HG03097 (cell line): ENCODE data around the gene SYNDIG1L.

Experiments
- ATAC-seq: cut with Tn5 transposase; IDR thresholded peaks from one replicate; pipeline ENCODE4 v1.9.1; 2021; ENCODE audit not compliant: unreplicated experiment, low FRiP score

Gene SYNDIG1L

GRCh38 chr14:74434294-74434693 lies 8.3 kb upstream of the SYNDIG1L start:
- no peak for ATAC-seq

- no peak for ATAC-seq
These were observed 4.0 kb upstream of the SYNDIG1L start for GRCh38 chr14:74429991-74430390.

DNA sequence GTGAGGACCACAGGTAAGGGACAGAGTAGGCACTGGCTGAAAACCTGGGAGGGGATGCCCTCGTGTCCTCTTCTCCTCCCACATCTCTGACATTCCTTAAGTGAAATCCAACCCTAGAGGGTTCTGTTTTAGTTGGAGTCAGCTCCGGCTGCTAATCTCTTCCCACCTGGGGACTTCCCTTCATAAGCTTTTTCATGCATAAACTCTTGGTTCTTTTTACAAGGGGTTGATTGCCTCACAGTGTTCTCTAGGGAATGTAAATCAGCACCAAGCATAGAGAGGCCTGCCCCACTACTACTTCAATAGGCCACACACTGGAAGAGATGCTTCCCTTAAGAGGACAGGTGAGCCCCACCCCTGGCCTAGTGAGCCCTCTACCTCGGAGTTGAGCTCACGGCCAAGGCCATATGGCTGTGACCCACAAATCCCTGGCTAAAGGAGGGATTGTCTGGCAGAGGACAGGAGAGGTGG lies 3.2 kb upstream of the SYNDIG1L start:
- ATAC-seq = no peak

GRCh38 chr14:74427651-74428050 lies 1.6 kb upstream of the SYNDIG1L start:
- no peak for ATAC-seq

- no peak for ATAC-seq
These were observed 347 bp downstream of the SYNDIG1L start for GRCh38 chr14:74425525-74426201.

DNA sequence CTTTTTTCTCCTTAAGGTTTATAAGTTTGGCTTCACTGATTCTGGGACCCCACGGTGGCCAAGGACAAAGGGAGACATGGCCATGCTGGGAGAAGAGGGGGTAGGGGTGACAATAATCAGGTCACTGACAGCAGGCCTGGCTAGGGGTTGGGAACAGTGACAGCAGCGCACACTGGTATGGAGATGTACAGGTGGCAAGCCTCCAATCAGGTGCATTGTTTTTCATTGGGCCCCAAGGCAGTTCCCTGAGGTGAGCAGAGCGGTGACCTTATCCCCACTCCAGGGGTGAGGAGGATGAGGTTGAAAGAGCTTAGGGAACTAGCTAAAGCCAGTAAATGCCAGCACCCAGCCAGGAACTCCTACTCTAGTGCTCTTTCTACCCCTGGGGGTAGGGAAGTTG lies 1.4 kb downstream of the SYNDIG1L start:
- ATAC-seq = no peak

DNA sequence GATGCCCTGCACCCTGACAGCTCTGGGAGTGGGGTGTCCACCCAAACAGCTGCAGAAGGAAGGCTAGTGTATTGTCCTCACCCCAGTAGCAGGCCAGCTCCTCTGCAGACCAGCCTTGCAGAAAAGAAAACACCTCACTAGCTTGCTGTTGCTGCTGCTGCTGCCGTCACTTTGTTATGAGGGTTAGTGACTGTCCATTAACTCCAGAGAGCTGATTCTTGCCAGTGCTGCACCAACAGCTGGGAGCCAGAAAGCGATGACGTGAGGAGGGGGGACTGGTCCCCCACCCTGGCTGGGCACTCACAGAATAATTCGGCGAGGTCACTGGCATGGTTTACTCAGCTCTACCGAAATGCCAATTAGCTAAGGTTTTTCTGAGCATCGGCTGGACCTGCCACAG lies 2.8 kb downstream of the SYNDIG1L start:
- no peak for ATAC-seq

DNA sequence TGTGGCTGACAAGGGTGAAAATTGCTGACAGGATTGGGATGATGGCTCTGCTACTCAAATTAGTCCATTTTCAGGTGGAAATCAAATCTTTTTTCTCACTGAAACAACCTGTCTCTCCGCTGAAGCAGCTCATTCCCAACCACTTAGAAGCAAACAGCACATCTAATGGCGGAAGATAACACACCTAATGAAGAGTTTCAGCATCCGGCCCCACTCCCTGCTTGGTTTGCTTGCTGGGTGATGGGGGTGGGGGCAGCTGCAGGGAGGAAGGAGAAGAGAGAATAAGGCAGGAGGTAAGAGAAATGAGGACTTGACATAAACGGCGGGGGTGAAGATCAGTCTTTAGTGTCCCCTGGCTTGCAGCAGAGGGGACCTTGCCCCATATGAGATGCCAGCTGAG lies 4.0 kb downstream of the SYNDIG1L start:
- no peak for ATAC-seq

- ATAC-seq = no peak
These were observed 6.9 kb downstream of the SYNDIG1L start for GRCh38 chr14:74419086-74419485.

- no peak for ATAC-seq
These were observed 8.0 kb downstream of the SYNDIG1L start for GRCh38 chr14:74418031-74418430.

- ATAC-seq = no peak
These were observed 8.4 kb downstream of the SYNDIG1L start for GRCh38 chr14:74417611-74418010.

- ATAC-seq = no peak
These were observed 8.8 kb downstream of the SYNDIG1L start for GRCh38 chr14:74417201-74417600.

DNA sequence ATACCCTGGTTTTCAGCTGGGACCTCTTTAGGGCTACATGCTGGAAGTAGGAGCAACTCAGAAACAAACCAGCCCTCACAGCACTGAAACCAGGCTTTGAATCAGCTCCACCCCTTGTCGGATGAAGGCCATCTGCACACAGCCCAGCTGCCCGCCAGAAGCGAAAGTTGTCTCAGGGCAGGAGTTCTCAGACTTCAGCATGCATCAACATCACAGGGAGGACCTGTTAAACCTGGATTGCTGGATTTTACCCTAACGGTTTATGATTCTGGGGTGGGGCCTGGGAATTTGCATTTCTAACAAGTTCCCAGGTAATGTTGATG lies 10.9 kb downstream of the SYNDIG1L start:
- ATAC-seq = no peak

DNA sequence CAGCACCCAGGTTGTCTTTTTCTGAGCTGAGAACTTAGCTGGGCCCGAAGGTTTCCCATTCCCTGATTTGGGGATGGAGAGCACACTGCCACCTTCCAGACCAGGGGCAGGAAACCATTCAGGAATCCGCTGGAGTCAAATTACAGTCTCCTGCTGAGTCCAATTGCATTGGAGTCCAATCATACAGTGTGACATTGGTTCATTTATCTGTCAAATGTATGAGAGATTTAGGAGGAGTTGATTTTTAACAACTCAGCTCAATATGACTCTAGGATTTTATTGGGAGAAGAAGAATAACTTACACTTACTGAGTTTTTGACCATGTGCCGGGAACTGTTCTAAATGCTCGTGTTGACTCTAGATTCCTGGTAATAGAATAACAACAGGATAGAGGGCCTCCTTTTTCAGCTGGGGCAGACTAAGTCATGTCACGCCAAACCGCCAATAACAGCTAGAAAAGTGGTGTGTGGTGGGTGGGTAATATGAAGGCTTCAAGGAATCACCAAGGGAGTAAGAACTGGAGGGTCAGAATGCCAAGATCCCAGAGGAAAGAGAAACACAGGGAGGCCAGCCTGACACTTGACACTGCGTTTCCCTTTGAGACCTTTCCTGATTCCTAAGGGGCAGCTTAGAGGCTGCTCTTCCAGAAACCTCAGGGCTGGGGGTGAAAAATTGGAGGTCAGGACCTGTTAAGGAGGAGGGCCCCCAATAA lies 11.5 kb downstream of the SYNDIG1L start:
- ATAC-seq = no peak

- ATAC-seq = no peak
These were observed 12.4 kb downstream of the SYNDIG1L start for GRCh38 chr14:74413627-74414026.

- no peak for ATAC-seq
These were observed 13.3 kb downstream of the SYNDIG1L start for GRCh38 chr14:74412753-74413152.

- no peak for ATAC-seq
These were observed 14.3 kb downstream of the SYNDIG1L start for GRCh38 chr14:74411671-74412070.

DNA sequence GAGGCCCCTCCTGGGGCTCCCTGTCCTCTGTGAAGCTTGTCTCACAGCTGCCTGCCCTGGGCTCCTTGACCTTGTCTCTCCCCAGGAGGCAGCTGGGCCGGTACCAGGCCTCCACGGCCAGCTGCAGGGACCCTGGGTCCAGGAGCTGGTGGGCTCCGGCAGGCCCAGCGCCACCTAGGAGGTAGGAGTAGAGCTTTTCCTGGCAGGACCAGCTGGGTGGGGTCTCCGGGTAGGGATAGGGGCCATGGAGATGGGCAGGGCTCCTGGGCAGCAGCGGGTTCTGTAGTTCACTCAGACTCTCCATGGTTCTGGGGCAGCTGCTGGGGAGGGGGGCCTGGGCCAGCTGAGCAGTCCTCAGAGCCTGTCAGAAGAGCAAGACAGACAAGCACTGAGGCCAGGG lies 16.6 kb downstream of the SYNDIG1L start:
- no peak for ATAC-seq

DNA sequence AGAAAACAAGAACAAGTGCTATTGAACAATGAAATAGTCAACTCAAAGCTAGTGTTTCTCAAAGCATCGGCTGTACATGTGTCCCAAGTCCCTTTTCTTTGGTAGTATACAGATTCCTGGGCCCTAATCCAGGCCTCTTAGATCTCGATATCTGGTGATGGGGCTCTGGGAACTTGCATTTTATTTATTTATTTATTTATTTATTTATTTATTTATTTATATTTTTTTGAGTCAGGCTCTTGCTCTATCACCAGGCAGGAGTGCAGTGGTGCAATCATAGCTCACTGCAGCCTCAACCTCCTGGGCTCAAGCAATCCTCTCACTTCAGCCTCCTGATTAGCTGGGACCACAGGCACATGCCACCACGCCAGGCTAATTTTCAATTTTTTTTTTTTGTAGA lies 17.1 kb downstream of the SYNDIG1L start:
- no peak for ATAC-seq

GRCh38 chr14:74407801-74408154 lies 18.2 kb downstream of the SYNDIG1L start:
- ATAC-seq = no peak

DNA sequence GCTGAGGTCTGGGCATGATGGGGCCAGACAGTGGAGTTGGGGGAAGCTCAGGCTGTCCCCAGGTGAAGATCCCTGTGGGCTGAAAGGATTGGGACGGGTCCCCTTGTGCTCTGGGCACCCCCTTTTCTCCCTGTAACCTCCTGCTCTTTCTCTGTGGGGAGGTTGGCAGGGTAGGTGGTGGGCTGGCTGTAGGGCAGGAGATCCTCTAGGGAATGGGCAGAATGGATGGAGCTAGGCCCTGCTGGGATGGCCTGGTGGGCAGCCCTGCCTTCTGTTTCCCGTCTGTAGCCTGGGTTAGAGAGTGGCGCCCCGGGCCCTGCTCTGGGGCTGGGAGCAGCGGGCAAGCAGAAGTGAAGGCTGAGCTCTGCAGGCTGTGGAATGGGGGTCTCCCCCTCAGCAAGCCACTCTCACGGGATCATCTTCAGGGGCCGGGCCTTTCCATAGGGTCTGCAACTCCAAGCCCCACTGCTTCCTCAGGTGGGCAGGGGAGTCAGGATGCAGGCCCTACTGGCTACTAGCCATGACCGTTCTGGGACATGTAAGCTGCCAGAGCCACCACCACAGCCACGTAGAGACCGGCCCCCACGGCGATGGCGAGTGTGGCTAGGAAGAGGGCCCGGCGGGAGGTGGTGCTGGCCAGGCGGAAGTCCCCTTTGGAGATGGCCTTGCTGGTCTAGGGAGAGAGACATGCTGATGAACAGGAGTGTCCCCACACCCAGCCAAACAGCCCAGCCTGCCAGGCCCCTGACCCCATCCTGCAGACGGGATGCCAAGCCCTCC lies 18.8 kb downstream of the SYNDIG1L start:
- ATAC-seq = no peak

GRCh38 chr14:74405663-74406062 lies 20.3 kb downstream of the SYNDIG1L start:
- ATAC-seq = no peak
